ENCODE measurements around the gene PDE4B. TPM values are rescaled to one million over a fixed set of nuclear protein-coding genes. Genes with fewer than 3 reads are reported as not detected.

Gene PDE4B
- total and polyA plus RNA-seq, 10 of the 15 experiments (the other 5 are each of a cell fraction or from before 2014, with no cell fraction given) = 3.0 to 13.2 (median 5.7) TPM

DNA sequence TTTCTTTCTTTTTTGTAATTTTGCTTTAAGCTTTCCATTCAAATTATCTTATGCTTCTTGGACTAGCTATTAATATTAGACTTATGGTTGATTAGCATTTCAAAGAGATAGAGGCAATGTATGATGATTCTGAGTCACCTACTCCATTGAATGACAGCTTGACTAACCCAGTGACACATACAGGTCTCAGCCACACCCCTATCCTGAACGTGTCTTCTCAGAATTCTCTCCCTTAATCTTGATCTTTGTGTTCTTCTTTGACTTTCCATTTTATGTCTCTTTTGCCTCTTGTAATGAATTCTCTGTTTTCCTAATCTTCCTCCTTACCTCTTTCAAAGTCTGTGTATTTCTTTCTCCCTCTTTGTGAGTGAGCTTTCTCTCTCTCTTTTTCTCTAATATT is 241.1 kb downstream of the PDE4B start:
- H3K27me3 ChIP-seq (replicated peaks in 1 of 2; ENCODE audit: control insufficient read depth in 2 of 2, insufficient read depth in 2 of 2, low read length in 1 of 2) = no peaks in the 10 kb centered on the region
- H3K9ac ChIP-seq (ENCODE audit: control insufficient read depth, insufficient read depth, low read length) = no peak overlapping the region
- ATAC-seq (no peak), DNase-seq (ENCODE audit: low read depth, low spot score) (no peak), FAIRE-seq (no peak)
- no peaks in the 10 kb centered on the region for H3K4me1 ChIP-seq (ENCODE audit: control insufficient read depth, insufficient read depth, low read length)
- no peaks in the 10 kb centered on the region for H3K79me2 ChIP-seq (ENCODE audit: control insufficient read depth, insufficient read depth, low read length)
- ChIA-PET SMC1A (ENCODE audit: uncharacterized antibody, unreplicated experiment) (interaction anchor here (0.5 kb wide), 1 partner anchor 320 kb away, joined by 3 read pairs; no protein-coding TSS in a partner anchor), POLR2A (no interaction called here), CTCF (no interaction called here), RAD21 (ENCODE audit: unreplicated experiment) (no interaction called here)
- in situ Hi-C loops (cut with MboI) = no loop called here
- no TSS peak for BruUV-seq (replicated peaks)
- TF ChIP-seq, protein P1, sequence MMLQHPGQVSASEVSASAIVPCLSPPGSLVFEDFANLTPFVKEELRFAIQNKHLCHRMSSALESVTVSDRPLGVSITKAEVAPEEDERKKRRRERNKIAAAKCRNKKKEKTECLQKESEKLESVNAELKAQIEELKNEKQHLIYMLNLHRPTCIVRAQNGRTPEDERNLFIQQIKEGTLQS (IDR thresholded peaks at IDR 0.05; ENCODE audit: borderline replicate concordance, extremely low read depth, low read depth, low read length) = no peak
- TF ChIP-seq SREBF2 (IDR thresholded peaks at IDR 0.05; ENCODE audit: low read length) (no peak), SPI1 (IDR thresholded peaks at IDR 0.05; ENCODE audit: borderline replicate concordance, insufficient read depth, low read depth, low read length) (no peak), IRF4 (IDR thresholded peaks at IDR 0.05; ENCODE audit: low read depth, low read length) (no peak), ATF7 (IDR thresholded peaks at IDR 0.05; ENCODE audit: low read depth) (no peak), SIX5 (IDR thresholded peaks at IDR 0.05; ENCODE audit: low read depth, low read length, severe bottlenecking) (no peak)
- intact Hi-C loops (cut with micrococcal nuclease; ENCODE audit: unreplicated experiment) = no loop called here
- H3K4me3 ChIP-seq = no peak overlapping the region
- H3K9me3 ChIP-seq (replicated peaks; ENCODE audit: control insufficient read depth, insufficient read depth, low read length) = no peaks in the 10 kb centered on the region
- H4K20me1 ChIP-seq (ENCODE audit: control insufficient read depth, insufficient read depth) = no peaks in the 10 kb centered on the region
- 0% methylated on average over 1 of the region's 1 CpG for WGBS (ENCODE audit: insufficient coverage, insufficient replicate concordance, low lambda C conversion rate, missing lambda C conversion rate)
- H2AFZ ChIP-seq (ENCODE audit: control insufficient read depth, low read depth, low read length) = no peak overlapping the region
- no peak overlapping the region for H3K27ac ChIP-seq (ENCODE audit: control insufficient read depth, insufficient read depth)
- no peak overlapping the region for H3K4me2 ChIP-seq (ENCODE audit: control insufficient read depth, insufficient read depth)
- no peaks in the 10 kb centered on the region for H3K36me3 ChIP-seq (ENCODE audit: control insufficient read depth in 2 of 2, insufficient read depth in 2 of 2, low read length in 1 of 2)

DNA sequence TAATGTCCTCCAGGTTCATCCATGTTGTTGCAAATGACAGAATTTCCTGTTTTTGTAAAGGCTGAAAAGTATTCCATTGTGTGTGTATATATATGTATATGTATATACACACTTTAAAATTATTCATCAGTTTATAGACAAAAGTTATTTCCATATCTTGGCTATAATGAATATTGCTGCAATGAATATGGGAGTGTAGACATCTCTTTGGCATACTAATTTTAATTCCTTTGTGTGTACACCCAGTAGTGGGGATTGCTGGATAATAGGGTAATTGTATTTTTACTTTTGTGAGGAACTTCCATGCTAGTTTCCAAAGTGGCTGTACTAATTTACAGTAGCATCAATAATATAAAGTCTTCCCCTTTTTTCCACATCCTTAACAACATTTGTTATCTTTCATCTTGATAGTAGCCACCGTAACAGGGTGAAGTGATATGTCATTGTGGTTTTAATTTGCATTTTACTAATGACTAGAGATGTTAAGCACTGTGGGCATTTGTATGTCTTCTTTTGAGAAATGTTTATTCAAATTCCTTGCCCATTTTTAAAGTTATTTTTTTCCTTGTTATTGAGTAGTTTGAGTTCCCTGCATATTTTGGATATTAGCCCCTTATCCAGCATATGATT is 243.0 kb downstream of the PDE4B start:
- ATAC-seq = no peak
- Histone ChIP-seq H4K20me1 (ENCODE audit: control insufficient read depth, insufficient read depth) (no peaks in the 10 kb centered on the region), H3K4me1 (ENCODE audit: control insufficient read depth, insufficient read depth, low read length) (no peaks in the 10 kb centered on the region), H3K9me3 (replicated peaks; ENCODE audit: control insufficient read depth, insufficient read depth, low read length) (no peaks in the 10 kb centered on the region), H3K27ac (ENCODE audit: control insufficient read depth, insufficient read depth) (no peak overlapping the region), H3K4me2 (ENCODE audit: control insufficient read depth, insufficient read depth) (no peak overlapping the region), H2AFZ (ENCODE audit: control insufficient read depth, low read depth, low read length) (no peak overlapping the region), H3K9ac (ENCODE audit: control insufficient read depth, insufficient read depth, low read length) (no peak overlapping the region), H3K4me3 (no peak overlapping the region), H3K79me2 (ENCODE audit: control insufficient read depth, insufficient read depth, low read length) (no peaks in the 10 kb centered on the region), H3K27me3 (replicated peaks in 1 of 2; ENCODE audit: control insufficient read depth in 2 of 2, insufficient read depth in 2 of 2, low read length in 1 of 2) (no peaks in the 10 kb centered on the region), H3K36me3 (ENCODE audit: control insufficient read depth in 2 of 2, insufficient read depth in 2 of 2, low read length in 1 of 2) (no peaks in the 10 kb centered on the region)
- no peak for DNase-seq (ENCODE audit: low read depth, low spot score)
- FAIRE-seq = no peak
- TF ChIP-seq, protein P2, sequence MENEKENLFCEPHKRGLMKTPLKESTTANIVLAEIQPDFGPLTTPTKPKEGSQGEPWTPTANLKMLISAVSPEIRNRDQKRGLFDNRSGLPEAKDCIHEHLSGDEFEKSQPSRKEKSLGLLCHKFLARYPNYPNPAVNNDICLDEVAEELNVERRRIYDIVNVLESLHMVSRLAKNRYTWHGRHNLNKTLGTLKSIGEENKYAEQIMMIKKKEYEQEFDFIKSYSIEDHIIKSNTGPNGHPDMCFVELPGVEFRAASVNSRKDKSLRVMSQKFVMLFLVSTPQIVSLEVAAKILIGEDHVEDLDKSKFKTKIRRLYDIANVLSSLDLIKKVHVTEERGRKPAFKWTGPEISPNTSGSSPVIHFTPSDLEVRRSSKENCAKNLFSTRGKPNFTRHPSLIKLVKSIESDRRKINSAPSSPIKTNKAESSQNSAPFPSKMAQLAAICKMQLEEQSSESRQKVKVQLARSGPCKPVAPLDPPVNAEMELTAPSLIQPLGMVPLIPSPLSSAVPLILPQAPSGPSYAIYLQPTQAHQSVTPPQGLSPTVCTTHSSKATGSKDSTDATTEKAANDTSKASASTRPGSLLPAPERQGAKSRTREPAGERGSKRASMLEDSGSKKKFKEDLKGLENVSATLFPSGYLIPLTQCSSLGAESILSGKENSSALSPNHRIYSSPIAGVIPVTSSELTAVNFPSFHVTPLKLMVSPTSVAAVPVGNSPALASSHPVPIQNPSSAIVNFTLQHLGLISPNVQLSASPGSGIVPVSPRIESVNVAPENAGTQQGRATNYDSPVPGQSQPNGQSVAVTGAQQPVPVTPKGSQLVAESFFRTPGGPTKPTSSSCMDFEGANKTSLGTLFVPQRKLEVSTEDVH (IDR thresholded peaks at IDR 0.05; ENCODE audit: low read depth, partially characterized antibody) = no peak
- ChIA-PET POLR2A (no interaction called here), CTCF (no interaction called here), SMC1A (ENCODE audit: uncharacterized antibody, unreplicated experiment) (no interaction called here), RAD21 (ENCODE audit: unreplicated experiment) (no interaction called here)
- intact Hi-C loops (cut with micrococcal nuclease; ENCODE audit: unreplicated experiment) = no loop called here
- WGBS (ENCODE audit: insufficient coverage, insufficient replicate concordance, low lambda C conversion rate, missing lambda C conversion rate) = 0% methylated on average over 1 of the region's 1 CpG
- in situ Hi-C loops (cut with MboI) = no loop called here
- no TSS peak for BruUV-seq (replicated peaks)

Measured in GM12878 (cell line).